K562 (cell line): Measurements from ENCODE around the gene SMIM36. TPM values are rescaled to one million over a fixed set of nuclear protein-coding genes. Genes with fewer than 3 reads are reported as not detected.

Experiments used
- ATAC-seq: fragments of 200-7000 bp; cut with Tn5 transposase; 3 replicates; pipeline ENCODE4 v1.9.1; 2020; ENCODE audit warnings: moderate library complexity
- BruUV-seq: library from RNA; stranded (reverse); fragments of 400-500 nt; replicated peaks from 2 replicates; lab custom pipeline; 2021; lab: Mats Ljungman, UMichigan
- CTCF ChIA-PET: fragments of 300-600 bp; formaldehyde crosslinking; extraction: SDS; loops from one replicate; lab custom pipeline; 2021; ENCODE audit warnings: low intra/inter-chr PET ratio; lab: Yijun Ruan, JAX
- POLR2A ChIA-PET: fragments of 300-600, 350-650 bp; sonication (Branson Sonifier 250); formaldehyde crosslinking; extraction: SDS; loops from one replicate; lab custom pipeline; 2021; ENCODE audit warnings: antibody characterized with exemption, inconsistent platforms; lab: Yijun Ruan, JAX
- DNase-seq, 4 experiments: peaks; one replicate each; pipeline versions ENCODE4 v3.0.0 to v3.0.0-alpha.2; 2011 to 2018; ENCODE audit warnings: low spot score in 3 of 4, mixed read lengths in 3 of 4; ENCODE audit errors: extremely low read depth in 1 of 4
- FAIRE-seq: peaks from 2 replicates; lab custom pipeline; 2011; peaks lifted over from hg19 to GRCh38; lab: Jason Lieb, UNC
- H2AFZ ChIP-seq: 2 replicates; pipeline ENCODE4 v1.6.0; 2011; ENCODE audit warnings: low read depth, low read length, control low read depth, inconsistent platforms
- H3K27ac ChIP-seq: fragments of 200-600 bp; 3 replicates; pipeline ENCODE4 v1.8.0; 2011; ENCODE audit warnings: low read depth, mild to moderate bottlenecking, control low read depth, inconsistent platforms, low read length, moderate library complexity, mixed read lengths; ENCODE audit errors: extremely low read depth
- H3K27me3 ChIP-seq, 2 experiments: fragments of 300-600 bp in 1 of 2; 2 replicates in 1 of 2; 3 replicates in 1 of 2; pipeline versions ENCODE4 v1.6.0 to v1.8.0; 2011; ENCODE audit warnings: inconsistent platforms in 2 of 2, low read length in 2 of 2, mild to moderate bottlenecking in 1 of 2, mixed read lengths in 1 of 2, moderate library complexity in 1 of 2; ENCODE audit not compliant: control insufficient read depth in 2 of 2, insufficient read depth in 2 of 2
- H3K36me3 ChIP-seq: fragments of 300-600 bp; 3 replicates; pipeline ENCODE4 v1.8.0; 2011; ENCODE audit warnings: mild to moderate bottlenecking, low read length, inconsistent platforms; ENCODE audit not compliant: control insufficient read depth, insufficient read depth
- H3K4me1 ChIP-seq, 2 experiments: fragments of 200-600 bp in 1 of 2; replicated peaks in 1 of 2; 2 replicates in 1 of 2; 3 replicates in 1 of 2; pipeline versions ENCODE4 v1.5.1 to v1.8.0; 2011; ENCODE audit warnings: inconsistent platforms in 2 of 2, low read length in 2 of 2, mild to moderate bottlenecking in 1 of 2, mixed read lengths in 1 of 2, moderate library complexity in 1 of 2; ENCODE audit not compliant: control insufficient read depth in 2 of 2, insufficient read depth in 2 of 2
- H3K4me2 ChIP-seq: 2 replicates; pipeline ENCODE4 v1.6.1; 2011; ENCODE audit warnings: low read length, control low read depth, inconsistent platforms, mixed read lengths; ENCODE audit not compliant: insufficient read depth
- H3K4me3 ChIP-seq: fragments of 200-600 bp; sonication (generic), shearing (Covaris generic); 2 replicates; pipeline ENCODE4 v1.5.1; 2016; ENCODE audit warnings: control low read depth, inconsistent platforms
- H3K79me2 ChIP-seq: fragments of 200-600 bp; 3 replicates; pipeline ENCODE4 v1.8.0; 2011; ENCODE audit warnings: low read length, inconsistent platforms; ENCODE audit not compliant: control insufficient read depth, insufficient read depth
- H3K9ac ChIP-seq, 2 experiments: 2 replicates each; pipeline versions ENCODE4 v1.6.0 to v1.6.1; 2011; ENCODE audit warnings: low read depth in 2 of 2, low read length in 2 of 2, control low read depth in 1 of 2, inconsistent platforms in 1 of 2, mild to moderate bottlenecking in 1 of 2, mixed read lengths in 1 of 2; ENCODE audit not compliant: insufficient read depth in 1 of 2
- H3K9me1 ChIP-seq: one replicate; pipeline ENCODE4 v1.6.0; 2011; ENCODE audit warnings: inconsistent platforms, mild to moderate bottlenecking, low read length, moderate library complexity; ENCODE audit not compliant: control insufficient read depth, insufficient read depth
- H3K9me3 ChIP-seq: replicated peaks from 2 replicates; pipeline ENCODE4 v1.5.1; 2011; ENCODE audit warnings: low read depth, low read length, inconsistent platforms; ENCODE audit not compliant: control insufficient read depth, insufficient read depth
- H4K20me1 ChIP-seq: replicated peaks from 2 replicates; pipeline ENCODE4 v1.6.1; 2011; ENCODE audit warnings: low read length, inconsistent platforms, mixed read lengths; ENCODE audit not compliant: control insufficient read depth, insufficient read depth
- CBX2 ChIP-seq: fragments of 200-600 bp; sonication (generic); IDR thresholded peaks from one replicate; pipeline ENCODE4 v1.6.1; 2012; ENCODE audit warnings: mild to moderate bottlenecking, low read length, inconsistent platforms; ENCODE audit not compliant: insufficient read depth, poor library complexity, severe bottlenecking
- KAT8 ChIP-seq: fragments of 450-650 bp; IDR thresholded peaks from 2 replicates; pipeline ENCODE4 v1.6.1; 2016; ENCODE audit warnings: low read depth, mild to moderate bottlenecking
- RBM39 ChIP-seq: fragments of 200-400 bp; formaldehyde crosslinking; optimal IDR thresholded peaks from 2 replicates; pipeline ENCODE3; 2018; ENCODE audit warnings: low read depth, low read length
- SFPQ ChIP-seq: fragments of 200-400 bp; formaldehyde crosslinking; IDR thresholded peaks from 2 replicates; pipeline ENCODE4 v1.6.1; 2017; ENCODE audit warnings: mild to moderate bottlenecking, low read depth, low read length, moderate library complexity
- SIN3A ChIP-seq, 2 experiments: fragments of 150-350 bp in 1 of 2; IDR thresholded peaks; 2 replicates each; pipeline ENCODE4 v1.6.1; 2011 to 2016; ENCODE audit warnings: borderline replicate concordance in 2 of 2, low read depth in 2 of 2, low read length in 2 of 2, mild to moderate bottlenecking in 2 of 2, moderate library complexity in 2 of 2; ENCODE audit not compliant: control insufficient read depth in 1 of 2
- XRCC4 ChIP-seq: IDR thresholded peaks from one replicate; pipeline ENCODE4 v1.6.1; 2011; ENCODE audit not compliant: insufficient read depth, insufficient read length; ENCODE audit errors: extremely low read depth
- ZNF184 ChIP-seq: sonication (generic); formaldehyde crosslinking; IDR thresholded peaks from 2 replicates; pipeline ENCODE4 v1.5.0; 2020; ENCODE audit warnings: missing genetic modification reagents
- WGBS: fragments of 100-300 bp; shearing (Covaris generic); methylation state at CpG from one replicate; pipeline ENCODE4 v1.1.6; 2016; ENCODE audit warnings: low coverage, mixed read lengths; ENCODE audit not compliant: insufficient coverage; ENCODE audit errors: missing lambda C conversion rate; 5-methylcytosine and 5-hydroxymethylcytosine counted together
- in situ Hi-C: fragments of 300-500 bp; cut with MboI; formaldehyde crosslinking; loops from 4 replicates; pipeline ENCODE4 v1.15.0; 2018; ENCODE audit warnings: inconsistent platforms, mixed read lengths
- intact Hi-C: fragments of 100-400 bp; cut with micrococcal nuclease; formaldehyde crosslinking; loops from 2 replicates; pipeline ENCODE4 v1.14.2; 2022
- polyA plus RNA-seq, 8 experiments: library from polyadenylated mRNA; depleted of rRNA in 4 of 8; stranded (reverse) in 5 of 8; unstranded in 3 of 8; fragments of >200 nt; fragmentation: Nextera tagmentation in 2 of 8; fragmentation: Illumina TruSeq in 1 of 8; extraction: Ambion mirVana in 2 of 8; extraction: Trizol in 1 of 8; gene quantifications; 2 replicates each; pipeline versions ENCODE4 v1.2.1 to v1.2.3, GENCODE V29; 2011 to 2014; ENCODE audit warnings: inconsistent platforms in 1 of 8, missing spikeins in 1 of 8
- total RNA-seq, 7 experiments: library from RNA; depleted of rRNA in 6 of 7; stranded (reverse); fragments of >200 nt in 6 of 7; fragmentation: Illumina TruSeq in 2 of 7; extraction: Trizol in 2 of 7; gene quantifications; 2 replicates each; pipeline versions ENCODE4 v1.2.1 to v1.2.3, GENCODE V29; 2011 to 2021; ENCODE audit warnings: low replicate concordance in 1 of 7
- TF ChIP-seq, protein P1 (sequence below): fragments of 450-650 bp; formaldehyde crosslinking; IDR thresholded peaks from 2 replicates; pipeline ENCODE4 v1.4.0; 2020; ENCODE audit warnings: mild to moderate bottlenecking, moderate library complexity
- TF ChIP-seq, protein P2 (sequence below): fragments of 150-350 bp; IDR thresholded peaks from 2 replicates; pipeline ENCODE4 v1.6.1; 2014; ENCODE audit warnings: low read depth, mild to moderate bottlenecking, low read length, borderline replicate concordance
- TF ChIP-seq, protein P3 (sequence below): fragments of 250-450 bp; sonication (Bioruptor Pico); IDR thresholded peaks from 2 replicates; pipeline ENCODE4 v1.9.0; 2021; ENCODE audit warnings: mild to moderate bottlenecking, inconsistent platforms
- TF ChIP-seq, protein P4 (sequence below): sonication (generic); formaldehyde crosslinking; IDR thresholded peaks from 2 replicates; pipeline ENCODE4 v1.8.1; 2023; ENCODE audit warnings: mild to moderate bottlenecking, missing genetic modification reagents, moderate library complexity

The SMIM36 gene
- total and polyA plus RNA-seq, 9 of the 15 experiments (the other 6 are each of a cell fraction or from before 2014, with no cell fraction given): not detected

DNA sequence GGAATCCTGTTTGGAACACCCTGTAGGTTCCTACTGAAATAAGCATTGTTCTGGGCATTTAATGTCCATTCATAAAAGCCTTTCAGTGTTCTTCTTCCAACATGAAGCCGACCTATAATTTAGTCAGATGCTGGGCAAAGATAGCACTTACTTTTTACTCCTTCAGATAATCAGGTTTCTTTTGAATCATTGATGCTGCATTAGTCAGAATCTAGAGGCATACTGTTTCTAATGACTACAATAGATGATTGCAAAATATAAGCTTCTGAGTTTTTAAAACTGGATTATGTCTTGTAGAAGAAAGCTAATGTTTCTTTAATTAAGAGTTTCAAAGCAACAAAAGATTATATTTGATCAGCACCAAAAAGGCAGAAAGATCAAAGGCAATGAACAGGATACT, 105.7 kb downstream of the SMIM36 start:
- Histone ChIP-seq H3K27ac (no peak overlapping the region), H3K79me2 (no peaks in the 10 kb centered on the region), H3K27me3 (no peaks in the 10 kb centered on the region), H3K9ac (no peak overlapping the region), H4K20me1 (no peaks in the 10 kb centered on the region), H3K4me3 (no peak overlapping the region), H3K9me3 (no peaks in the 10 kb centered on the region), H3K36me3 (peaks cover 49% of the 10 kb centered on the region), H3K9me1 (no peaks in the 10 kb centered on the region), H3K4me1 (no peaks in the 10 kb centered on the region), H3K4me2 (no peak overlapping the region), H2AFZ (no peak overlapping the region)
- ChIA-PET POLR2A (interaction anchor here (0.6 to 2.3 kb wide), 4 partner anchors 10 to 1113 kb away, joined by 3 to 10 read pairs (median 4); no protein-coding TSS in a partner anchor), CTCF (no interaction called here)
- in situ Hi-C loops: no loop called here
- BruUV-seq: no TSS peak
- no peak for FAIRE-seq
- intact Hi-C loops: no loop called here
- no peak for DNase-seq
- ATAC-seq: no peak
- WGBS: 25% methylated on average over 1 of the region's 1 CpG
- TF ChIP-seq SIN3A (IDR thresholded peaks at IDR 0.05; ENCODE audit: borderline replicate concordance in 2 of 2, control insufficient read depth in 1 of 2, low read depth in 2 of 2, low read length in 2 of 2) (no peak), CBX2 (no peak), SFPQ (no peak), RBM39 (no peak), KAT8 (no peak), XRCC4 (no peak), ZNF184 (CRISPR knock-in tag) (no peak)
- TF ChIP-seq, protein P1, sequence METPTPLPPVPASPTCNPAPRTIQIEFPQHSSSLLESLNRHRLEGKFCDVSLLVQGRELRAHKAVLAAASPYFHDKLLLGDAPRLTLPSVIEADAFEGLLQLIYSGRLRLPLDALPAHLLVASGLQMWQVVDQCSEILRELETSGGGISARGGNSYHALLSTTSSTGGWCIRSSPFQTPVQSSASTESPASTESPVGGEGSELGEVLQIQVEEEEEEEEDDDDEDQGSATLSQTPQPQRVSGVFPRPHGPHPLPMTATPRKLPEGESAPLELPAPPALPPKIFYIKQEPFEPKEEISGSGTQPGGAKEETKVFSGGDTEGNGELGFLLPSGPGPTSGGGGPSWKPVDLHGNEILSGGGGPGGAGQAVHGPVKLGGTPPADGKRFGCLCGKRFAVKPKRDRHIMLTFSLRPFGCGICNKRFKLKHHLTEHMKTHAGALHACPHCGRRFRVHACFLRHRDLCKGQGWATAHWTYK (CRISPR knock-in tag): no peak
- TF ChIP-seq, protein P2, sequence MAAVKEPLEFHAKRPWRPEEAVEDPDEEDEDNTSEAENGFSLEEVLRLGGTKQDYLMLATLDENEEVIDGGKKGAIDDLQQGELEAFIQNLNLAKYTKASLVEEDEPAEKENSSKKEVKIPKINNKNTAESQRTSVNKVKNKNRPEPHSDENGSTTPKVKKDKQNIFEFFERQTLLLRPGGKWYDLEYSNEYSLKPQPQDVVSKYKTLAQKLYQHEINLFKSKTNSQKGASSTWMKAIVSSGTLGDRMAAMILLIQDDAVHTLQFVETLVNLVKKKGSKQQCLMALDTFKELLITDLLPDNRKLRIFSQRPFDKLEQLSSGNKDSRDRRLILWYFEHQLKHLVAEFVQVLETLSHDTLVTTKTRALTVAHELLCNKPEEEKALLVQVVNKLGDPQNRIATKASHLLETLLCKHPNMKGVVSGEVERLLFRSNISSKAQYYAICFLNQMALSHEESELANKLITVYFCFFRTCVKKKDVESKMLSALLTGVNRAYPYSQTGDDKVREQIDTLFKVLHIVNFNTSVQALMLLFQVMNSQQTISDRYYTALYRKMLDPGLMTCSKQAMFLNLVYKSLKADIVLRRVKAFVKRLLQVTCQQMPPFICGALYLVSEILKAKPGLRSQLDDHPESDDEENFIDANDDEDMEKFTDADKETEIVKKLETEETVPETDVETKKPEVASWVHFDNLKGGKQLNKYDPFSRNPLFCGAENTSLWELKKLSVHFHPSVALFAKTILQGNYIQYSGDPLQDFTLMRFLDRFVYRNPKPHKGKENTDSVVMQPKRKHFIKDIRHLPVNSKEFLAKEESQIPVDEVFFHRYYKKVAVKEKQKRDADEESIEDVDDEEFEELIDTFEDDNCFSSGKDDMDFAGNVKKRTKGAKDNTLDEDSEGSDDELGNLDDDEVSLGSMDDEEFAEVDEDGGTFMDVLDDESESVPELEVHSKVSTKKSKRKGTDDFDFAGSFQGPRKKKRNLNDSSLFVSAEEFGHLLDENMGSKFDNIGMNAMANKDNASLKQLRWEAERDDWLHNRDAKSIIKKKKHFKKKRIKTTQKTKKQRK: no peak
- TF ChIP-seq, protein P3, sequence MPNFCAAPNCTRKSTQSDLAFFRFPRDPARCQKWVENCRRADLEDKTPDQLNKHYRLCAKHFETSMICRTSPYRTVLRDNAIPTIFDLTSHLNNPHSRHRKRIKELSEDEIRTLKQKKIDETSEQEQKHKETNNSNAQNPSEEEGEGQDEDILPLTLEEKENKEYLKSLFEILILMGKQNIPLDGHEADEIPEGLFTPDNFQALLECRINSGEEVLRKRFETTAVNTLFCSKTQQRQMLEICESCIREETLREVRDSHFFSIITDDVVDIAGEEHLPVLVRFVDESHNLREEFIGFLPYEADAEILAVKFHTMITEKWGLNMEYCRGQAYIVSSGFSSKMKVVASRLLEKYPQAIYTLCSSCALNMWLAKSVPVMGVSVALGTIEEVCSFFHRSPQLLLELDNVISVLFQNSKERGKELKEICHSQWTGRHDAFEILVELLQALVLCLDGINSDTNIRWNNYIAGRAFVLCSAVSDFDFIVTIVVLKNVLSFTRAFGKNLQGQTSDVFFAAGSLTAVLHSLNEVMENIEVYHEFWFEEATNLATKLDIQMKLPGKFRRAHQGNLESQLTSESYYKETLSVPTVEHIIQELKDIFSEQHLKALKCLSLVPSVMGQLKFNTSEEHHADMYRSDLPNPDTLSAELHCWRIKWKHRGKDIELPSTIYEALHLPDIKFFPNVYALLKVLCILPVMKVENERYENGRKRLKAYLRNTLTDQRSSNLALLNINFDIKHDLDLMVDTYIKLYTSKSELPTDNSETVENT (CRISPR knock-in tag): no peak
- TF ChIP-seq, protein P4, sequence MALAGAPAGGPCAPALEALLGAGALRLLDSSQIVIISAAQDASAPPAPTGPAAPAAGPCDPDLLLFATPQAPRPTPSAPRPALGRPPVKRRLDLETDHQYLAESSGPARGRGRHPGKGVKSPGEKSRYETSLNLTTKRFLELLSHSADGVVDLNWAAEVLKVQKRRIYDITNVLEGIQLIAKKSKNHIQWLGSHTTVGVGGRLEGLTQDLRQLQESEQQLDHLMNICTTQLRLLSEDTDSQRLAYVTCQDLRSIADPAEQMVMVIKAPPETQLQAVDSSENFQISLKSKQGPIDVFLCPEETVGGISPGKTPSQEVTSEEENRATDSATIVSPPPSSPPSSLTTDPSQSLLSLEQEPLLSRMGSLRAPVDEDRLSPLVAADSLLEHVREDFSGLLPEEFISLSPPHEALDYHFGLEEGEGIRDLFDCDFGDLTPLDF (CRISPR knock-in tag): no peak
